ENCODE data around the gene GNG2. TPM values are rescaled to one million over a fixed set of nuclear protein-coding genes. Genes with fewer than 3 reads are reported as not detected.

Gene GNG2
- total and polyA plus RNA-seq, 10 donors: 23.6 to 180 (median 99.1) TPM

DNA sequence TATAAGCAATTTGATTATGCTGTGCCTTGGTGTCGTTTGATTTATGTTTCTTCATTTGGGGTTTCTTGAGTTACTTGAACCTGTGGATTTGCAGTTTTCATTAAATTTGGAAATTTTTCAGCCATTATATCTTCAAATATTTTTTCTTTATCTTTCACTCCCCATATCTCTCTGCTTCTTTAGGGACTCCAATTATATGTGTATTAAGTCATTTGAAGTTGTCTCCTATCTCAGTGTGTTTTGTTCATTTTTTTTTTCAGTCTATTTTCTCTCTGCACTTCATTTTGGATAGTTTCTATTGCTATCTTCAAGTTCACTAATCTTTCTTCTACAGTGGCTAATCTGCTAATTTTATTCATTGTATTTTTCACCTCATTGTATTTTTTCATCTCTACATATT is 99.5 kb downstream of the GNG2 start:
- no peak for TF ChIP-seq POLR2AphosphoS5 (IDR thresholded peaks at IDR 0.05)
- TF ChIP-seq POLR2A (IDR thresholded peaks at IDR 0.05): no peak
- TF ChIP-seq, protein P1, sequence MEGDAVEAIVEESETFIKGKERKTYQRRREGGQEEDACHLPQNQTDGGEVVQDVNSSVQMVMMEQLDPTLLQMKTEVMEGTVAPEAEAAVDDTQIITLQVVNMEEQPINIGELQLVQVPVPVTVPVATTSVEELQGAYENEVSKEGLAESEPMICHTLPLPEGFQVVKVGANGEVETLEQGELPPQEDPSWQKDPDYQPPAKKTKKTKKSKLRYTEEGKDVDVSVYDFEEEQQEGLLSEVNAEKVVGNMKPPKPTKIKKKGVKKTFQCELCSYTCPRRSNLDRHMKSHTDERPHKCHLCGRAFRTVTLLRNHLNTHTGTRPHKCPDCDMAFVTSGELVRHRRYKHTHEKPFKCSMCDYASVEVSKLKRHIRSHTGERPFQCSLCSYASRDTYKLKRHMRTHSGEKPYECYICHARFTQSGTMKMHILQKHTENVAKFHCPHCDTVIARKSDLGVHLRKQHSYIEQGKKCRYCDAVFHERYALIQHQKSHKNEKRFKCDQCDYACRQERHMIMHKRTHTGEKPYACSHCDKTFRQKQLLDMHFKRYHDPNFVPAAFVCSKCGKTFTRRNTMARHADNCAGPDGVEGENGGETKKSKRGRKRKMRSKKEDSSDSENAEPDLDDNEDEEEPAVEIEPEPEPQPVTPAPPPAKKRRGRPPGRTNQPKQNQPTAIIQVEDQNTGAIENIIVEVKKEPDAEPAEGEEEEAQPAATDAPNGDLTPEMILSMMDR (IDR thresholded peaks at IDR 0.05 in 8 of 11, conservative IDR thresholded peaks at IDR 0.05 in 3 of 11): no peak
- peaks cover 0 to 29% (median 25%) of the 10 kb centered on the region in 8 donors for H3K9me3 ChIP-seq
- no peak for DNase-seq
- peaks cover 0 to 71% (median 27%) of the 10 kb centered on the region in 6 donors for H3K36me3 ChIP-seq
- H3K4me1 ChIP-seq: peaks cover 0 to 32% (median 11%) of the 10 kb centered on the region in 6 donors
- H3K4me3 ChIP-seq: no peak overlapping the region
- intact Hi-C loops (cut with DNase I; ENCODE audit: low total_unique reads): loop anchor here (10.0 kb wide), 1 partner anchor 95 kb away; the partner anchor contains the start of gene GNG2
- H3K27me3 ChIP-seq (replicated peaks in 1 of 7): no peaks in the 10 kb centered on the region
- no peak overlapping the region for H3K27ac ChIP-seq
- WGBS, 5 donors: 93 to 98% (median 94%) methylated on average over 1 of the region's 1 CpG

DNA sequence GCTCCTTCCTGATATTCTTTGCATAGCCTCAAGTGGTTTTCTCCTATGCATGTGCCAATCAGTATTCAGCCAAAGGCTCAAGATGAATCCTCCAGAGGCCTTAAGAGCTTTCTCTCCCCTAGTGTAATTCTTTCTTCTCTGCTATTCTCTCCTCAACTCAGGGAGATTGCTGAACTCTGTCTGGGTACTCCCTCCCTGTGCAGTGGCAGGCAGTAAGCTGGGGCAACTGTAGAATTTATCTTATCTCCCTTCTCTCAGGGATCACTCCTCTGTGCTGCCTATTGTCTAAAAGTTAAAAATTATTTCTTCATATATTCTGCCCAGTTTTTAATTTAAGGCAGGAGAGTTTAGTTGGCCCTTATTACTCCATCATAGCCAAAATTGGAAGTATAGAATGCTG is 100.5 kb downstream of the GNG2 start:
- Histone ChIP-seq H3K9me3 (peaks cover 0 to 29% (median 25%) of the 10 kb centered on the region in 8 donors), H3K27ac (no peak overlapping the region), H3K36me3 (peaks cover 0 to 62% (median 26%) of the 10 kb centered on the region in 6 donors), H3K27me3 (replicated peaks in 1 of 7) (no peaks in the 10 kb centered on the region), H3K4me1 (peaks cover 0 to 32% (median 11%) of the 10 kb centered on the region in 6 donors), H3K4me3 (no peak overlapping the region)
- no peak for DNase-seq
- no peak for TF ChIP-seq POLR2AphosphoS5 (IDR thresholded peaks at IDR 0.05)
- TF ChIP-seq, protein P1 (IDR thresholded peaks at IDR 0.05 in 8 of 11, conservative IDR thresholded peaks at IDR 0.05 in 3 of 11): no peak
- intact Hi-C loops (cut with DNase I; ENCODE audit: low total_unique reads): loop anchor here (10.0 kb wide), 1 partner anchor 96 kb away; the partner anchor contains the start of gene GNG2

DNA sequence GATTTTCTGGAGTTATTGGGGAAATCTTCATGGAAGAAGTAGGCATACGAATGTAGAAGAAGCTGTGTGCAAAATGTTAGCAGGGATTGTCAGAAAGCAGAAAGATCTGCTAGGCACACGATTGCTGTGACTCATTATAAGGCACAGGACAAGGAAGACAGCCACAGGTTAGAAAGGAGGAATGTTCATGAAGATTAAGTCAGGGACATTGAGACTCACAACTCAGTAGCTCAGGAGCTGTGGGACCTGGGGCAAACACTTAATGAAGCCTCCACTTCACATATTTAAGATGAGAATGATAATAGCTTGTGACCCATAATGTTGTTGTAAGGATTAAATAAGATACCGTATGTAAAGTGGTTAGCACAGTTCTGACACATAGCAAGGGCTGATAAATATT is 102.3 kb downstream of the GNG2 start:
- Histone ChIP-seq H3K36me3 (peaks cover 0 to 59% (median 22%) of the 10 kb centered on the region in 6 donors), H3K9me3 (peaks cover 0 to 25% (median 22%) of the 10 kb centered on the region in 8 donors), H3K27ac (peak overlapping the region in 6 of 8 donors; percentile 3 to 41 (median 24)), H3K4me3 (no peak overlapping the region), H3K4me1 (peaks cover 0 to 32% (median 11%) of the 10 kb centered on the region in 6 donors), H3K27me3 (replicated peaks in 1 of 7) (no peaks in the 10 kb centered on the region)
- WGBS, 5 donors: 32 to 57% (median 34%) methylated on average over 2 to 3 of the region's 3 CpGs
- no peak for TF ChIP-seq POLR2A (IDR thresholded peaks at IDR 0.05)
- no peak for TF ChIP-seq POLR2AphosphoS5 (IDR thresholded peaks at IDR 0.05)
- TF ChIP-seq, protein P1 (IDR thresholded peaks at IDR 0.05 in 8 of 11, conservative IDR thresholded peaks at IDR 0.05 in 3 of 11): no peak
- intact Hi-C loops (cut with DNase I; ENCODE audit: low total_unique reads): loop anchor here (10.0 kb wide), 1 partner anchor 98 kb away; the partner anchor contains the start of gene GNG2
- DNase-seq: no peak

DNA sequence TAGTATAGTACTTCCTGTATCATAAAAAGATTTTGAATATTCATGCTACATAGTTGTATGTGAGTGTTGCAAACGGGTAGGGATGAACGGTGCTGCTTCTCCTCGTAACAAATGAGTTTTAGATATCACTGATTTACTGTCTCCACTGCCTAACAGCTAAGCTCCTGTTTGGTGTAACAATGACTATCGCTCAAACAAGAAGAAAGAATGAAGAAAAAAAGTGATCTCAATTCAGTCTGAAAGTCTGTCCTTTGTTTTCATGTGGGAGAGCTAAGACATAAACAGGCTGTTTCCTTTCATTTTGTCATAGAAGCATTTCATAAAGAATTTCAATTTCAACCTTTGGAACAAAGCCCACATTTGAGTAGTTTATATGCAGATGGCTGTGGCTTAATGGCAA is 102.9 kb downstream of the GNG2 start:
- intact Hi-C loops (cut with DNase I; ENCODE audit: low total_unique reads): loop anchor here (10.0 kb wide), 1 partner anchor 98 kb away; the partner anchor contains the start of gene GNG2
- H3K9me3 ChIP-seq: peaks cover 0 to 20% (median 16%) of the 10 kb centered on the region in 8 donors
- H3K27me3 ChIP-seq (replicated peaks in 1 of 7): no peaks in the 10 kb centered on the region
- peak overlapping the region in 1 of 8 donors; percentile 16 for H3K4me3 ChIP-seq
- TF ChIP-seq POLR2AphosphoS5 (IDR thresholded peaks at IDR 0.05): no peak
- TF ChIP-seq, protein P1 (IDR thresholded peaks at IDR 0.05 in 8 of 11, conservative IDR thresholded peaks at IDR 0.05 in 3 of 11): no peak
- TF ChIP-seq POLR2A (IDR thresholded peaks at IDR 0.05): no peak
- H3K36me3 ChIP-seq: peaks cover 0 to 59% (median 17%) of the 10 kb centered on the region in 6 donors
- 19 to 31% (median 24%) methylated on average over 4 of the region's 4 CpGs for WGBS, 5 donors
- H3K27ac ChIP-seq: peak overlapping the region in 6 of 8 donors; percentile 3 to 41 (median 24)
- DNase-seq: no peak
- H3K4me1 ChIP-seq: peaks cover 0 to 32% (median 11%) of the 10 kb centered on the region in 6 donors
